ENCODE data around the gene RHOD. TPM values are rescaled to one million over a fixed set of nuclear protein-coding genes. Genes with fewer than 3 reads are reported as not detected.

RHOD gene
- total RNA-seq, 4 donors from 2014 or later = 27.8 to 85.2 (median 56.8) TPM

- no peaks in the 10 kb centered on the region for H3K27me3 ChIP-seq
- H3K9me3 ChIP-seq = no peaks in the 10 kb centered on the region
- TF ChIP-seq POLR2A (IDR thresholded peaks at IDR 0.05) (peak in 1 of 2 donors; percentile 15), CTCF (IDR thresholded peaks at IDR 0.05) (no peak)
- no peaks in the 10 kb centered on the region for H3K36me3 ChIP-seq
- H3K4me3 ChIP-seq (replicated peaks in 1 of 3) = peak overlapping the region in 2 of 3 donors; percentile 14 to 23
- intact Hi-C loops (cut with DNase I) = no loop called here
- DNase-seq = peak; percentile 40 to 45
- peaks cover 18 to 27% of the 10 kb centered on the region in 2 donors for H3K4me1 ChIP-seq
- WGBS, 2 donors = 7% methylated on average over 12 of the region's 59 CpGs; no CpG with 5 or more reads in 1 of the 2 donors
- peak overlapping the region; percentile 85 to 89 (median 88) for H3K27ac ChIP-seq
These were observed 61.6 kb downstream of the RHOD start for GRCh38 chr11:67118181-67118766.

- peak within 1 kb of the TSS; percentile 22 to 84 (median 68) for H3K4me3 ChIP-seq (replicated peaks in 1 of 3)
- intact Hi-C loops (cut with DNase I) = no loop called here
- no peaks in the 10 kb centered on the region for H3K9me3 ChIP-seq
- H3K4me1 ChIP-seq = peaks cover 18 to 31% of the 10 kb centered on the region in 2 donors
- TF ChIP-seq CTCF (IDR thresholded peaks at IDR 0.05) (peak in 1 of 6 experiments; percentile 46), POLR2A (IDR thresholded peaks at IDR 0.05) (peak; percentile 58 to 82)
- no peaks in the 10 kb centered on the region for H3K27me3 ChIP-seq
- WGBS, 2 donors = 0% methylated on average over 7 of the region's 97 CpGs; no CpG with 5 or more reads in 1 of the 2 donors
- DNase-seq = peak; percentile 99
- H3K36me3 ChIP-seq = no peaks in the 10 kb centered on the region
- H3K27ac ChIP-seq = peak within 1 kb of the TSS; percentile 92 to 96 (median 96)
These were observed 62.3 kb downstream of the RHOD start, which contains the start of gene KDM2A for GRCh38 chr11:67118801-67119584. Gene KDM2A (plus strand): TSS chr11:67119263. CDS start chr11:67121317, 2,054 bp downstream.

DNA sequence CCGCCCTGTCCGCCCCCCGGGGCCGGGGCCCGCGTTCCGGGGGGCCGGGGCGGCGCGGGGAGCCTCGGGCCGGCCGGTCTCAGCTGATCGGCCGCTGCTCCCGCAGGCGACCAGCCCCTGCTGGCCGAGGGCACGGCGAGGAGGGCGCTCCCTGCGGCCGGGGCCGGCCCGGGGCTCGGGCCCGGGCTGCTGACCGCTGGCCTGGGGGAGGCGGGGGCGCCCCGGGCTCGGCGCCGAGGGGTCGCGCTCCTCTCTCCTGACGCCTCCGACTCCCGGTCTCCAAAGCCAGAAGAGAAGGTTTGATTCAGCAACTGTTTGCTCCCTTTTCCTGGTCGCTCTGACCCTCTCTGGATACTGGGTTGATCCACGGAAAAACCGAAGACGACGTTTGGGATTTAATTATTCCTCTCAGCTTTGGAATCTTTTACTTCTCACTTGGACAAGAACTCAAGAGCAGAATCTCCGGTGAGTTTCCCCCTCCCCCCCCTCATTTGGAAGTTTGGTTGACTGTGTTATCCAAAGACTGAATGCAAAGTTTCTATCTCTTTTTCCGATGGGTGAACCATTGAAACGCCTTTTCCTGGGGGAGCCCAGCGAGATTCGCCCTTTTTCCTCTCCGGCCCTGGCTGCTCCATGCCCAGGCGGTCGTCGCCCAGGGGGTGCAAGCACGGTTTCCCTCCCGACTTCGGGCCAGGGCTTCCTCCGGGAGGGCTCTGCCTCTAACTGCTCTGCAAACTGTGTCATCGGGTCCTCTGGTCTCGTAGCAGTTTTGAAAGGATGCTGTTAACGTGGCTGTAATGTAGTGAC, 63.1 kb downstream of the RHOD start:
- WGBS, 2 donors = 0% methylated on average over 23 to 26 of the region's 61 CpGs

GRCh38 chr11:67120456-67120855, 63.8 kb downstream of the RHOD start:
- peak overlapping the region in 2 of 3 donors; percentile 59 to 92 for H3K27ac ChIP-seq
- WGBS, 2 donors = 1 to 2% methylated on average over 12 of the region's 12 CpGs
- no peaks in the 10 kb centered on the region for H3K9me3 ChIP-seq
- H3K4me1 ChIP-seq = peaks cover 23 to 40% of the 10 kb centered on the region in 2 donors
- no peak for DNase-seq
- no peaks in the 10 kb centered on the region for H3K27me3 ChIP-seq
- peak overlapping the region; percentile 21 to 68 (median 22) for H3K4me3 ChIP-seq (replicated peaks in 1 of 3)
- no peaks in the 10 kb centered on the region for H3K36me3 ChIP-seq
- TF ChIP-seq POLR2A (IDR thresholded peaks at IDR 0.05) = no peak
- TF ChIP-seq CTCF (IDR thresholded peaks at IDR 0.05) = no peak
- intact Hi-C loops (cut with DNase I) = loop anchor here (10.0 kb wide), 1 partner anchor 114 kb away; no protein-coding TSS in a partner anchor

More for the DNA sequence above, 63.1 kb downstream of the RHOD start:
- H3K27me3 ChIP-seq = no peaks in the 10 kb centered on the region
- H3K27ac ChIP-seq = peak overlapping the region; percentile 92 to 96 (median 96)
- H3K36me3 ChIP-seq = no peaks in the 10 kb centered on the region
- no peaks in the 10 kb centered on the region for H3K9me3 ChIP-seq
- DNase-seq = peak; percentile 50 to 52
- H3K4me3 ChIP-seq (replicated peaks in 1 of 3) = peak overlapping the region; percentile 22 to 84 (median 68)
- peaks cover 23 to 39% of the 10 kb centered on the region in 2 donors for H3K4me1 ChIP-seq
- TF ChIP-seq CTCF (IDR thresholded peaks at IDR 0.05) (peak in 1 of 6 experiments; percentile 29), POLR2A (IDR thresholded peaks at IDR 0.05) (no peak)
- intact Hi-C loops (cut with DNase I) = loop anchor here (10.0 kb wide), 1 partner anchor 115 kb away; no protein-coding TSS in a partner anchor
